Measurements from ENCODE around the gene DNAJB12.

DNAJB12 gene

DNA sequence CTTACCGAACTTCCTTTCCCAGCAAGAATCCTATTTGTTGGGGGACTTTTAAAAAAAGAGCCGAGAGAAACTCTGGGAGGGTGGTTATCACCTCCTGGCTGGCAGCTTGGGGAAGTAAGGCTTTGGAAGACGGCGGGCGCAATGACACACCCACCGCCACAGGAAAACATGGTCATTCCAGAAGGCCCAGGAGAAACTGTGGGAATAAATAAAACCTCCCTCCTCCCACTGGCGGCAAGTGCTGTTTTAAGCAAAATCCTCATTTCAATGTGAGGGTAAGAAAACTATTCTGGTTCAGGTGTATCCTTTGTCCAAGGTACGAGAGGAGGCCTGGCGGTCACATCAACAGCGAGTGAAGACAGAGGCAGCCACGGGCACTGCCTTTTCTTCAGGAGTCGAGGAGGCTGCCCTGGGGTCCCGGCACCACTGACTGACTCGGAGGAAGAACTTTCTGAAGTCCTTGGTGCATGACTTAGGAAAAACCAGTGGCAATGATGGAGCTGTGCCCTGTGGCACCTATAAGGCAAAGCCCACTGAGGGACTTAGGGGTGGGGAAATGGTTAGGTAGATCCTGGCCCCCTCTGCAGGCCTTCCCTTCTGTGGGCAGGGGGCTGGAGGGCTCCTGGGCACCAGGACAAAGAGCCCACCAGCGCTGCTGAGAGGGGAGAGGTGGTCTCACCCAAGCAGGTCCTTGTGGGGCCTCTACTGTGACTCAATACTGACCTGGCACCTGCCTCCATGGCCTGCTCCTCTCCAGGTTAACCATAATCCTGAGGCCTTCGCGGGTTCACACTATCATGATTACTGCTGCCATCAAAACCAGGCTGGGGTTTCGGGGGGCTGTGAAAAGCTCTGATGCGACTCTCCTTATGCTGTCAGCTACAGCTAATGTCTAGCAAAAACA, 21.4 kb downstream of the DNAJB12 start (continued):
- TF ChIP-seq, protein P1, sequence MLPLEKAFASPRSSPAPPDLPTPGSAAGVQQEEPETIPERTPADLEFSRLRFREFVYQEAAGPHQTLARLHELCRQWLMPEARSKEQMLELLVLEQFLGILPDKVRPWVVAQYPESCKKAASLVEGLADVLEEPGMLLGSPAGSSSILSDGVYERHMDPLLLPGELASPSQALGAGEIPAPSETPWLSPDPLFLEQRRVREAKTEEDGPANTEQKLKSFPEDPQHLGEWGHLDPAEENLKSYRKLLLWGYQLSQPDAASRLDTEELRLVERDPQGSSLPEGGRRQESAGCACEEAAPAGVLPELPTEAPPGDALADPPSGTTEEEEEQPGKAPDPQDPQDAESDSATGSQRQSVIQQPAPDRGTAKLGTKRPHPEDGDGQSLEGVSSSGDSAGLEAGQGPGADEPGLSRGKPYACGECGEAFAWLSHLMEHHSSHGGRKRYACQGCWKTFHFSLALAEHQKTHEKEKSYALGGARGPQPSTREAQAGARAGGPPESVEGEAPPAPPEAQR (tag by site-specific recombination; IDR thresholded peaks at IDR 0.05), result no peak
- TF ChIP-seq ZNF19 (tag by site-specific recombination; IDR thresholded peaks at IDR 0.05; ENCODE audit: low read depth) (no peak), ZNF473 (tag by site-specific recombination; IDR thresholded peaks at IDR 0.05) (no peak), ZNF324 (tag by site-specific recombination; IDR thresholded peaks at IDR 0.05) (no peak), ZFHX2 (tag by site-specific recombination; conservative IDR thresholded peaks at IDR 0.05) (no peak)
- TF ChIP-seq, protein P2, sequence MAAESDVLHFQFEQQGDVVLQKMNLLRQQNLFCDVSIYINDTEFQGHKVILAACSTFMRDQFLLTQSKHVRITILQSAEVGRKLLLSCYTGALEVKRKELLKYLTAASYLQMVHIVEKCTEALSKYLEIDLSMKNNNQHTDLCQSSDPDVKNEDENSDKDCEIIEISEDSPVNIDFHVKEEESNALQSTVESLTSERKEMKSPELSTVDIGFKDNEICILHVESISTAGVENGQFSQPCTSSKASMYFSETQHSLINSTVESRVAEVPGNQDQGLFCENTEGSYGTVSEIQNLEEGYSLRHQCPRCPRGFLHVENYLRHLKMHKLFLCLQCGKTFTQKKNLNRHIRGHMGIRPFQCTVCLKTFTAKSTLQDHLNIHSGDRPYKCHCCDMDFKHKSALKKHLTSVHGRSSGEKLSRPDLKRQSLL (tag by site-specific recombination; IDR thresholded peaks at IDR 0.05), result no peak

DNA sequence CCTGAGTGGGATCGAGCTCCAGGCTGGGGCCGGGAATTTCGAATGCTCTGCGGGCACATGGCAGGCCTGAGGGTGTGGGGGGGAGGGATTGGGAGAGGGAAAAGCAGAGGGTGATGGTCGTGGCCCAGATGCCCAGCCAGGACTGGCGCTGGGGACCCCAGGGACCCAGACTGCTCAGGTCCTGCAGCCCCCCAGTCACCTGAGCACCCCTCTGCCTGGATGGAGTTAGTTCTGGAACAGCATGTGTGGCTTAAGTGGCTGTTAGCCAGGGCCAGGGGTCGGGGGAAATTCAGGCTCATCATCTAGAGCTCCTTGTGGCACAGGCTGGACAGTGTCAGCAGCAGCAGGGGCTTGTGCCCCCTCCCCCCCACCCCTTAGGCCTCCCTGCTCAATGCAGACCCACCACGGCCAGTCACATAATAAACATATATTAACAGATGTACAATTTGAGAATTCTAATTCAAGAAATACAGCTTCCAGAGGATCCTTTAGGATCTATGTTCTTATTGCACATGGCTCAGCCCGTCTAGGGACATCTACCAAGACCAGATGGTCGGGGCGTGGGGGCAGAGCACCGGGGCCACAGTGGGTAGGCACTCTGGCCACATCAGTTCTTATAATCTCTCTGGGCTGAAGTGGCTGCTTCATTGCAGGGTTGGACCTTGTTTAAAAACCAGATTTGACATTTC, 22.2 kb downstream of the DNAJB12 start:
- no peak overlapping the region for H3K4me3 ChIP-seq (ENCODE audit: low read depth, low read length)
- H3K36me3 ChIP-seq (ENCODE audit: control insufficient read depth in 2 of 2, insufficient read depth in 1 of 2, low read length in 2 of 2), result peaks cover 0 to 37% of the 10 kb centered on the region in 2 experiments; a peak in 1 of 3 replicates
- peaks cover 30% of the 10 kb centered on the region for H3K4me1 ChIP-seq (ENCODE audit: control insufficient read depth, insufficient read depth, low read length)
- H3K9me3 ChIP-seq (ENCODE audit: control insufficient read depth, insufficient read depth, low read depth, low read length), result no peaks in the 10 kb centered on the region
- CTCF ChIA-PET, result interaction anchor here (0.5 to 7.9 kb wide), 13 partner anchors 8 to 470 kb away, joined by 3 to 52 read pairs (median 4); partner anchors contain the start of gene DDIT4
- peak overlapping the region; percentile 91 for H3K27ac ChIP-seq (ENCODE audit: extremely low read depth, low read depth, low read length)
- POLR2A ChIA-PET, result interaction anchor here (0.6 to 9.0 kb wide), 22 partner anchors 10 to 1640 kb away, joined by 3 to 107 read pairs (median 4); partner anchors contain the start of genes ANAPC16, ASCC1, DDIT4 and DNAJB12
- TF ChIP-seq IKZF3 (tag by site-specific recombination; IDR thresholded peaks at IDR 0.05), result peak; percentile 92
- TF ChIP-seq ZBTB48 (tag by site-specific recombination; IDR thresholded peaks at IDR 0.05), result peak; percentile 76
- peak; percentile 69 for TF ChIP-seq ZNF341 (tag by site-specific recombination; IDR thresholded peaks at IDR 0.05; ENCODE audit: low read depth)
- TF ChIP-seq, protein P3, sequence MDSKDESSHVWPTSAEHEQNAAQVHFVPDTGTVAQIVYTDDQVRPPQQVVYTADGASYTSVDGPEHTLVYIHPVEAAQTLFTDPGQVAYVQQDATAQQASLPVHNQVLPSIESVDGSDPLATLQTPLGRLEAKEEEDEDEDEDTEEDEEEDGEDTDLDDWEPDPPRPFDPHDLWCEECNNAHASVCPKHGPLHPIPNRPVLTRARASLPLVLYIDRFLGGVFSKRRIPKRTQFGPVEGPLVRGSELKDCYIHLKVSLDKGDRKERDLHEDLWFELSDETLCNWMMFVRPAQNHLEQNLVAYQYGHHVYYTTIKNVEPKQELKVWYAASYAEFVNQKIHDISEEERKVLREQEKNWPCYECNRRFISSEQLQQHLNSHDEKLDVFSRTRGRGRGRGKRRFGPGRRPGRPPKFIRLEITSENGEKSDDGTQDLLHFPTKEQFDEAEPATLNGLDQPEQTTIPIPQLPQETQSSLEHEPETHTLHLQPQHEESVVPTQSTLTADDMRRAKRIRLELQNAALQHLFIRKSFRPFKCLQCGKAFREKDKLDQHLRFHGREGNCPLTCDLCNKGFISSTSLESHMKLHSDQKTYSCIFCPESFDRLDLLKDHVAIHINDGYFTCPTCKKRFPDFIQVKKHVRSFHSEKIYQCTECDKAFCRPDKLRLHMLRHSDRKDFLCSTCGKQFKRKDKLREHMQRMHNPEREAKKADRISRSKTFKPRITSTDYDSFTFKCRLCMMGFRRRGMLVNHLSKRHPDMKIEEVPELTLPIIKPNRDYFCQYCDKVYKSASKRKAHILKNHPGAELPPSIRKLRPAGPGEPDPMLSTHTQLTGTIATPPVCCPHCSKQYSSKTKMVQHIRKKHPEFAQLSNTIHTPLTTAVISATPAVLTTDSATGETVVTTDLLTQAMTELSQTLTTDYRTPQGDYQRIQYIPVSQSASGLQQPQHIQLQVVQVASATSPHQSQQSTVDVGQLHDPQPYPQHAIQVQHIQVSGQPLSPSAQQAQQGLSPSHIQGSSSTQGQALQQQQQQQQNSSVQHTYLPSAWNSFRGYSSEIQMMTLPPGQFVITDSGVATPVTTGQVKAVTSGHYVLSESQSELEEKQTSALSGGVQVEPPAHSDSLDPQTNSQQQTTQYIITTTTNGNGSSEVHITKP (tag by site-specific recombination; IDR thresholded peaks at IDR 0.05), result peak; percentile 61
- TF ChIP-seq, protein P4, sequence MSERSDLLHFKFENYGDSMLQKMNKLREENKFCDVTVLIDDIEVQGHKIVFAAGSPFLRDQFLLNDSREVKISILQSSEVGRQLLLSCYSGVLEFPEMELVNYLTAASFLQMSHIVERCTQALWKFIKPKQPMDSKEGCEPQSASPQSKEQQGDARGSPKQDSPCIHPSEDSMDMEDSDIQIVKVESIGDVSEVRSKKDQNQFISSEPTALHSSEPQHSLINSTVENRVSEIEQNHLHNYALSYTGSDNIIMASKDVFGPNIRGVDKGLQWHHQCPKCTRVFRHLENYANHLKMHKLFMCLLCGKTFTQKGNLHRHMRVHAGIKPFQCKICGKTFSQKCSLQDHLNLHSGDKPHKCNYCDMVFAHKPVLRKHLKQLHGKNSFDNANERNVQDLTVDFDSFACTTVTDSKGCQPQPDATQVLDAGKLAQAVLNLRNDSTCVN (tag by site-specific recombination; optimal IDR thresholded peaks at IDR 0.05), result no peak
- no peak for TF ChIP-seq TCF7L2 (IDR thresholded peaks at IDR 0.05; ENCODE audit: borderline replicate concordance, low read depth, low read length)
- no peak for TF ChIP-seq ZBTB8A (tag by site-specific recombination; IDR thresholded peaks at IDR 0.05)
- TF ChIP-seq ZNF169 (tag by site-specific recombination; IDR thresholded peaks at IDR 0.05), result no peak
- no peak for TF ChIP-seq REPIN1 (tag by site-specific recombination; IDR thresholded peaks at IDR 0.05; ENCODE audit: low read depth)
- TF ChIP-seq ZNF76 (tag by site-specific recombination; IDR thresholded peaks at IDR 0.05; ENCODE audit: borderline replicate concordance, low read depth), result peak; percentile 50
- TF ChIP-seq OVOL3 (tag by site-specific recombination; IDR thresholded peaks at IDR 0.05), result 0 out of 2 replicates have a peak, but pooled peaks have one; percentile 23
- TF ChIP-seq YY1 (tag by site-specific recombination; IDR thresholded peaks at IDR 0.05), result no peak
- TF ChIP-seq, protein P2 (tag by site-specific recombination; IDR thresholded peaks at IDR 0.05), result peak; percentile 89; the same call in 1 of the 2 replicates
- no peak for TF ChIP-seq ZNF473 (tag by site-specific recombination; IDR thresholded peaks at IDR 0.05)
- 0 out of 2 replicates have a peak, but pooled peaks have one; percentile 35 for TF ChIP-seq ZBTB17 (tag by site-specific recombination; IDR thresholded peaks at IDR 0.05)
